HepG2 (cell line): ENCODE results near the gene NFYB. TPM values are rescaled to one million over a fixed set of nuclear protein-coding genes. Genes with fewer than 3 reads are reported as not detected.

ENCODE experiments used
- ATAC-seq: fragments of 200-7000 bp; cut with Tn5 transposase; 3 replicates; pipeline ENCODE4 v1.9.1; 2020; ENCODE audit warnings: mild to moderate bottlenecking, moderate library complexity
- BruUV-seq: library from RNA; stranded (reverse); fragments of 400-500 nt; replicated peaks from 2 replicates; lab custom pipeline; 2021; lab: Mats Ljungman, UMichigan
- CTCF ChIA-PET: fragments of 300-600 bp; formaldehyde crosslinking; extraction: SDS; loops from one replicate; lab custom pipeline; 2021; ENCODE audit warnings: low total read pairs, inconsistent platforms, low intra/inter-chr PET ratio; lab: Yijun Ruan, JAX
- POLR2A ChIA-PET: fragments of 350-600 bp; sonication (Branson Sonifier 250); formaldehyde crosslinking; loops from one replicate; lab custom pipeline; 2020; ENCODE audit warnings: antibody characterized with exemption, inconsistent platforms; lab: Yijun Ruan, JAX
- DNase-seq: peaks from one replicate; pipeline ENCODE4 v3.0.0-alpha.2; 2015; ENCODE audit warnings: low spot score
- FAIRE-seq: peaks from 3 replicates; lab custom pipeline; 2011; peaks lifted over from hg19 to GRCh38; lab: Jason Lieb, UNC
- H2AFZ ChIP-seq: one replicate; pipeline ENCODE4 v1.6.1; 2011; ENCODE audit warnings: low read length, inconsistent platforms
- H3K27ac ChIP-seq: fragments of 300-600 bp; 3 replicates; pipeline ENCODE4 v1.8.0; 2011; ENCODE audit warnings: mixed run types, mild to moderate bottlenecking, mixed read lengths, low read length, inconsistent platforms; ENCODE audit not compliant: insufficient read depth; ENCODE audit errors: extremely low read length
- H3K27me3 ChIP-seq, 2 experiments: fragments of 200-600 bp in 1 of 2; 2 replicates in 1 of 2; 3 replicates in 1 of 2; pipeline versions ENCODE4 v1.6.0 to v1.8.0; 2011; ENCODE audit warnings: low read length in 2 of 2, mild to moderate bottlenecking in 2 of 2, moderate library complexity in 2 of 2, inconsistent platforms in 1 of 2; ENCODE audit not compliant: insufficient read depth in 2 of 2, control insufficient read depth in 1 of 2
- H3K36me3 ChIP-seq, 2 experiments: fragments of 200-600 bp in 1 of 2; replicated peaks in 1 of 2; 2 replicates in 1 of 2; 3 replicates in 1 of 2; pipeline versions ENCODE4 v1.5.1 to v1.8.0; 2011; ENCODE audit warnings: low read length in 2 of 2, inconsistent platforms in 1 of 2; ENCODE audit not compliant: insufficient read depth in 2 of 2, control insufficient read depth in 1 of 2
- H3K4me1 ChIP-seq: 2 replicates; pipeline ENCODE4 v1.5.1; 2012; ENCODE audit warnings: low read length, inconsistent platforms; ENCODE audit not compliant: insufficient read depth
- H3K4me2 ChIP-seq: 2 replicates; pipeline ENCODE4 v1.6.0; 2011; ENCODE audit warnings: low read depth, low read length, inconsistent platforms
- H3K4me3 ChIP-seq, 3 experiments: fragments of 200-600 bp in 1 of 3; sonication (generic), shearing (Covaris generic) in 1 of 3; replicated peaks in 1 of 3; 2 replicates each; pipeline ENCODE4 v1.5.1; 2011 to 2016; ENCODE audit warnings: low read length in 3 of 3, inconsistent platforms in 2 of 3, low read depth in 2 of 3, mild to moderate bottlenecking in 2 of 3, control low read depth in 1 of 3, mixed read lengths in 1 of 3; ENCODE audit not compliant: insufficient read depth in 1 of 3
- H3K79me2 ChIP-seq: one replicate; pipeline ENCODE4 v1.6.1; 2011; ENCODE audit warnings: low read length, inconsistent platforms; ENCODE audit not compliant: insufficient read depth
- H3K9ac ChIP-seq: 2 replicates; pipeline ENCODE4 v1.6.0; 2011; ENCODE audit warnings: mild to moderate bottlenecking, low read depth, low read length, inconsistent platforms; ENCODE audit not compliant: insufficient read depth
- H3K9me3 ChIP-seq: 2 replicates; pipeline ENCODE4 v1.5.1; 2012; ENCODE audit warnings: mild to moderate bottlenecking, low read length
- H4K20me1 ChIP-seq: 2 replicates; pipeline ENCODE4 v1.6.0; 2011; ENCODE audit warnings: inconsistent platforms, mild to moderate bottlenecking, low read length, moderate library complexity; ENCODE audit not compliant: insufficient read depth
- ARHGAP35 ChIP-seq: sonication (generic); formaldehyde crosslinking; IDR thresholded peaks from 2 replicates; pipeline ENCODE4 v1.9.0; 2022; ENCODE audit warnings: mild to moderate bottlenecking, inconsistent platforms, moderate library complexity, missing genetic modification reagents, borderline replicate concordance
- DMAP1 ChIP-seq: IDR thresholded peaks from 2 replicates; pipeline ENCODE4 v1.6.1; 2016
- HOXA5 ChIP-seq: sonication (generic); formaldehyde crosslinking; IDR thresholded peaks from 2 replicates; pipeline ENCODE4 v1.4.0; 2020; ENCODE audit warnings: missing genetic modification reagents
- STAT6 ChIP-seq: sonication (generic); formaldehyde crosslinking; IDR thresholded peaks from 2 replicates; pipeline ENCODE4 v1.4.0; 2020; ENCODE audit warnings: missing genetic modification reagents, mild to moderate bottlenecking, borderline replicate concordance
- ZBTB38 ChIP-seq: sonication (generic); formaldehyde crosslinking; IDR thresholded peaks from 2 replicates; pipeline ENCODE4 v1.5.1; 2020; ENCODE audit warnings: mild to moderate bottlenecking, missing genetic modification reagents
- ZNF672 ChIP-seq: sonication (generic); formaldehyde crosslinking; IDR thresholded peaks from 2 replicates; pipeline ENCODE4 v1.8.1; 2022; ENCODE audit warnings: missing genetic modification reagents
- ZNF841 ChIP-seq: sonication (generic); formaldehyde crosslinking; IDR thresholded peaks from 2 replicates; pipeline ENCODE4 v1.8.1; 2023; ENCODE audit warnings: missing genetic modification reagents, borderline replicate concordance
- WGBS: methylation state at CpG from one replicate; pipeline ENCODE4 v1.1.6; 2017; ENCODE audit warnings: low lambda C conversion rate; 5-methylcytosine and 5-hydroxymethylcytosine counted together
- in situ Hi-C: cut with HindIII; loops from 2 replicates; pipeline ENCODE4 v1.10.0; 2017; ENCODE audit warnings: low pct_unique_long_range_greater_than_20kb; ENCODE audit not compliant: extremely low pct_ligation_motif_present
- intact Hi-C: fragments of 100-400 bp; cut with micrococcal nuclease; formaldehyde crosslinking; loops from one replicate; pipeline ENCODE4 v1.10.0; 2022; ENCODE audit not compliant: unreplicated experiment
- polyA plus RNA-seq, 8 experiments: library from polyadenylated mRNA; depleted of rRNA in 3 of 8; stranded (reverse) in 7 of 8; unstranded in 1 of 8; fragments of >200 nt; fragmentation: Illumina TruSeq in 4 of 8; extraction: Trizol in 4 of 8; gene quantifications; 2 replicates each; pipeline versions ENCODE4 v1.2.1 to v1.2.3, GENCODE V29; 2011 to 2016; ENCODE audit warnings: low read depth in 4 of 8, missing spikeins in 1 of 8, mixed read lengths in 1 of 8; ENCODE audit not compliant: insufficient read depth in 1 of 8
- total RNA-seq, 5 experiments: library from RNA; depleted of rRNA; stranded (reverse); fragments of >200 nt; fragmentation: Illumina TruSeq; extraction: Trizol; gene quantifications; 2 replicates each; pipeline ENCODE4 v1.2.3, GENCODE V29; 2016; ENCODE audit warnings: low read depth in 1 of 5
- TF ChIP-seq, protein P1 (sequence below): sonication (generic); formaldehyde crosslinking; IDR thresholded peaks from 2 replicates; pipeline ENCODE4 v1.9.0; 2021; ENCODE audit warnings: missing genetic modification reagents, borderline replicate concordance

NFYB gene
- total and polyA plus RNA-seq, 2 of the 13 experiments (the other 11 are each of a cell fraction or from before 2014, with no cell fraction given), result 18.7 to 36.6 TPM

GRCh38 chr12:104132351-104132956 lies 5.6 kb downstream of the NFYB start:
- intact Hi-C loops, result loop anchor here (10.0 kb wide), 1 partner anchor 168 kb away; the partner anchor contains the start of gene TDG
- ChIA-PET POLR2A (interaction anchor here (1.5 kb wide), 1 partner anchor 68 kb away, joined by 3 read pairs; the partner anchor contains the start of gene HCFC2), CTCF (no interaction called here)

GRCh38 chr12:104131609-104132008 lies 6.4 kb downstream of the NFYB start:
- no peaks in the 10 kb centered on the region for H4K20me1 ChIP-seq
- no peaks in the 10 kb centered on the region for H3K27me3 ChIP-seq
- no peak overlapping the region for H3K9ac ChIP-seq
- CTCF ChIA-PET, result no interaction called here
- no peak overlapping the region for H2AFZ ChIP-seq
- in situ Hi-C loops, result no loop called here
- FAIRE-seq, result peak; percentile 23
- no peaks in the 10 kb centered on the region for H3K9me3 ChIP-seq
- H3K4me3 ChIP-seq, result peak overlapping the region in 1 of 3 experiments; percentile 15; a peak in 1 of 6 replicates
- peaks cover 58% of the 10 kb centered on the region for H3K4me1 ChIP-seq
- ATAC-seq, result peak; percentile 89
- intact Hi-C loops, result loop anchor here (10.0 kb wide), 1 partner anchor 167 kb away; the partner anchor contains the start of gene TDG
- peak overlapping the region; percentile 38 for H3K27ac ChIP-seq
- peaks cover 5 to 18% of the 10 kb centered on the region in 2 experiments; a peak in 4 of 5 replicates for H3K36me3 ChIP-seq
- POLR2A ChIA-PET, result interaction anchor here (1.5 kb wide), 1 partner anchor 68 kb away, joined by 3 read pairs; the partner anchor contains the start of gene HCFC2
- peak overlapping the region; percentile 41 for H3K4me2 ChIP-seq
- DNase-seq, result peak; percentile 65
- WGBS, result 39% methylated on average over 4 of the region's 4 CpGs
- peaks cover 16% of the 10 kb centered on the region for H3K79me2 ChIP-seq
- no TSS peak for BruUV-seq
- TF ChIP-seq, protein P1, sequence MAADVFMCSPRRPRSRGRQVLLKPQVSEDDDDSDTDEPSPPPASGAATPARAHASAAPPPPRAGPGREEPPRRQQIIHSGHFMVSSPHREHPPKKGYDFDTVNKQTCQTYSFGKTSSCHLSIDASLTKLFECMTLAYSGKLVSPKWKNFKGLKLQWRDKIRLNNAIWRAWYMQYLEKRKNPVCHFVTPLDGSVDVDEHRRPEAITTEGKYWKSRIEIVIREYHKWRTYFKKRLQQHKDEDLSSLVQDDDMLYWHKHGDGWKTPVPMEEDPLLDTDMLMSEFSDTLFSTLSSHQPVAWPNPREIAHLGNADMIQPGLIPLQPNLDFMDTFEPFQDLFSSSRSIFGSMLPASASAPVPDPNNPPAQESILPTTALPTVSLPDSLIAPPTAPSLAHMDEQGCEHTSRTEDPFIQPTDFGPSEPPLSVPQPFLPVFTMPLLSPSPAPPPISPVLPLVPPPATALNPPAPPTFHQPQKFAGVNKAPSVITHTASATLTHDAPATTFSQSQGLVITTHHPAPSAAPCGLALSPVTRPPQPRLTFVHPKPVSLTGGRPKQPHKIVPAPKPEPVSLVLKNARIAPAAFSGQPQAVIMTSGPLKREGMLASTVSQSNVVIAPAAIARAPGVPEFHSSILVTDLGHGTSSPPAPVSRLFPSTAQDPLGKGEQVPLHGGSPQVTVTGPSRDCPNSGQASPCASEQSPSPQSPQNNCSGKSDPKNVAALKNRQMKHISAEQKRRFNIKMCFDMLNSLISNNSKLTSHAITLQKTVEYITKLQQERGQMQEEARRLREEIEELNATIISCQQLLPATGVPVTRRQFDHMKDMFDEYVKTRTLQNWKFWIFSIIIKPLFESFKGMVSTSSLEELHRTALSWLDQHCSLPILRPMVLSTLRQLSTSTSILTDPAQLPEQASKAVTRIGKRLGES (CRISPR knock-in tag), result no peak
- peak; percentile 92; the same call in 1 of the 2 replicates for TF ChIP-seq STAT6 (CRISPR knock-in tag)
- no peak for TF ChIP-seq ZNF672 (CRISPR knock-in tag)
- no peak for TF ChIP-seq ZNF841

More at GRCh38 chr12:104132351-104132956, 5.6 kb downstream of the NFYB start:
- Histone ChIP-seq H3K4me2 (0 out of 2 replicates have a peak overlapping the region, but pooled peaks have one; percentile 41), H3K9ac (no peak overlapping the region), H3K27me3 (no peaks in the 10 kb centered on the region), H3K36me3 (peaks cover 5 to 18% of the 10 kb centered on the region in 2 experiments; a peak in 4 of 5 replicates), H3K9me3 (no peaks in the 10 kb centered on the region), H4K20me1 (no peaks in the 10 kb centered on the region)
- FAIRE-seq, result no peak
- no TSS peak for BruUV-seq
- TF ChIP-seq DMAP1 (CRISPR knock-in tag) (no peak), ARHGAP35 (CRISPR knock-in tag) (no peak), ZBTB38 (CRISPR knock-in tag) (peak; percentile 62), HOXA5 (CRISPR knock-in tag) (no peak)
- TF ChIP-seq, all 625 proteins: peak for 1
- Histone ChIP-seq H3K27ac (peak overlapping the region; percentile 28), H3K4me3 (no peak overlapping the region), H2AFZ (no peak overlapping the region), H3K4me1 (peaks cover 61% of the 10 kb centered on the region), H3K79me2 (peaks cover 21% of the 10 kb centered on the region)
- WGBS, result 78% methylated on average over 7 of the region's 7 CpGs
- peak; percentile 45 for ATAC-seq
- DNase-seq, result no peak
- in situ Hi-C loops, result no loop called here
